Renal cortex interstitium (tissue), 11 donors: ENCODE measurements around the gene CD52. TPM values are rescaled to one million over a fixed set of nuclear protein-coding genes. Genes with fewer than 3 reads are reported as not detected.
"Not testable (repeated sequence)": the region's sequence is repeated elsewhere in the genome, so short reads cannot be mapped to it uniquely, and the experiment has no call there.

Source experiments
- DNase-seq, 11 donors: peaks; one replicate each; pipeline ENCODE4 v3.0.0-alpha.2; 2013; ENCODE audit warnings: low read depth in 9 of 11, low spot score in 4 of 11; ENCODE audit errors: extremely low read depth in 1 of 11
- polyA plus RNA-seq, 3 donors: library from polyadenylated mRNA; unstranded; fragments of 120-200 nt; gene quantifications; one replicate each; pipeline ENCODE4 v1.2.1, GENCODE V29; 2013; ENCODE audit not compliant: insufficient read length in 3 of 3

CD52 gene
- polyA plus RNA-seq, 3 donors, result 3.7 to 6.7 (median 5.0) TPM

GRCh38 chr1:26281971-26282370 lies 35.8 kb upstream of the CD52 start:
- DNase-seq, result peak in 1 of 11 donors; percentile 43

GRCh38 chr1:26282401-26282918 lies 35.3 kb upstream of the CD52 start:
- DNase-seq, result no peak

- no peak for DNase-seq
Observed at GRCh38 chr1:26283279-26283853, 34.4 kb upstream of the CD52 start.

- DNase-seq, result no peak
Observed at GRCh38 chr1:26283871-26284596, 33.7 kb upstream of the CD52 start.

GRCh38 chr1:26284597-26285347 lies 33.0 kb upstream of the CD52 start:
- no peak for DNase-seq

- no peak for DNase-seq
Observed at GRCh38 chr1:26285366-26286063, 32.2 kb upstream of the CD52 start.

GRCh38 chr1:26286064-26286416 lies 31.7 kb upstream of the CD52 start:
- no peak for DNase-seq

GRCh38 chr1:26287033-26287711 lies 30.6 kb upstream of the CD52 start:
- DNase-seq, result no peak

- no peak for DNase-seq
Observed at GRCh38 chr1:26287811-26288210, 29.9 kb upstream of the CD52 start.

GRCh38 chr1:26288311-26288941 lies 29.3 kb upstream of the CD52 start:
- no peak for DNase-seq

GRCh38 chr1:26289158-26290059 lies 28.3 kb upstream of the CD52 start:
- no peak for DNase-seq

- DNase-seq, result no peak
Observed at GRCh38 chr1:26290122-26290881, 27.5 kb upstream of the CD52 start.

- DNase-seq, result no peak
Observed at GRCh38 chr1:26290882-26291261, 26.9 kb upstream of the CD52 start.

- no peak for DNase-seq
Observed at GRCh38 chr1:26291433-26291832, 26.3 kb upstream of the CD52 start.

- DNase-seq, result no peak
Observed at GRCh38 chr1:26291939-26292338, 25.8 kb upstream of the CD52 start.

GRCh38 chr1:26292735-26293134 lies 25.0 kb upstream of the CD52 start:
- DNase-seq, result not testable (repeated sequence)

GRCh38 chr1:26293911-26294463 lies 23.8 kb upstream of the CD52 start:
- DNase-seq, result no peak
